HG03521 (cell line): ENCODE measurements around the gene MRPL4.
"Not testable (repeated sequence)": the region's sequence is repeated elsewhere in the genome, so short reads cannot be mapped to it uniquely, and the experiment has no call there.

Experiments used
- ATAC-seq: cut with Tn5 transposase; IDR thresholded peaks from one replicate; pipeline ENCODE4 v1.9.1; 2021; ENCODE audit warnings: mild to moderate bottlenecking, moderate library complexity; ENCODE audit not compliant: unreplicated experiment

Gene MRPL4

GRCh38 chr19:10259162-10259905 is 7.3 kb downstream of the MRPL4 start:
- no peak for ATAC-seq

- no peak for ATAC-seq
These were observed 8.1 kb downstream of the MRPL4 start for GRCh38 chr19:10260141-10260584.

- no peak for ATAC-seq
These were observed 10.8 kb downstream of the MRPL4 start for GRCh38 chr19:10262771-10263170.

GRCh38 chr19:10266706-10267105 is 14.7 kb downstream of the MRPL4 start:
- ATAC-seq, result no peak

- no peak for ATAC-seq
These were observed 16.1 kb downstream of the MRPL4 start for GRCh38 chr19:10268071-10268470.

- peak; percentile 38 for ATAC-seq
These were observed 17.5 kb downstream of the MRPL4 start for GRCh38 chr19:10269333-10270179.

- ATAC-seq, result peak; percentile 34
These were observed 18.2 kb downstream of the MRPL4 start for GRCh38 chr19:10270180-10270615.

- ATAC-seq, result peak; percentile 46
These were observed 18.8 kb downstream of the MRPL4 start, which contains the start of gene ICAM1 for GRCh38 chr19:10270616-10271394. ICAM1 (plus strand) TSS chr19:10271120; CDS start chr19:10271160, 40 bp downstream.

GRCh38 chr19:10271543-10272086 is 19.6 kb downstream of the MRPL4 start:
- ATAC-seq, result no peak

GRCh38 chr19:10274589-10274988 is 22.6 kb downstream of the MRPL4 start:
- no peak for ATAC-seq

- ATAC-seq, result no peak
These were observed 26.0 kb downstream of the MRPL4 start for GRCh38 chr19:10277795-10278589.

GRCh38 chr19:10278935-10279334 is 26.9 kb downstream of the MRPL4 start:
- no peak for ATAC-seq

GRCh38 chr19:10279737-10280442 is 27.9 kb downstream of the MRPL4 start:
- no peak for ATAC-seq

GRCh38 chr19:10282043-10282442 is 30.0 kb downstream of the MRPL4 start:
- not testable (repeated sequence) for ATAC-seq

- ATAC-seq, result no peak
These were observed 31.5 kb downstream of the MRPL4 start for GRCh38 chr19:10283301-10284064.

GRCh38 chr19:10284065-10284959 is 32.3 kb downstream of the MRPL4 start:
- no peak for ATAC-seq

- ATAC-seq, result no peak
These were observed 32.9 kb downstream of the MRPL4 start for GRCh38 chr19:10284960-10285278.

GRCh38 chr19:10285393-10285792 is 33.4 kb downstream of the MRPL4 start:
- ATAC-seq, result no peak
